GM12878 (cell line): ENCODE results near the gene ZNF672. TPM values are rescaled to one million over a fixed set of nuclear protein-coding genes. Genes with fewer than 3 reads are reported as not detected.
A peak's percentile ranks its signal among the peaks of the same experiment; 100 is the strongest.

Experiments
- ATAC-seq: fragments of 200-7000 bp; cut with Tn5 transposase; 3 replicates; pipeline ENCODE4 v1.9.1; 2020; ENCODE audit warnings: mild to moderate bottlenecking, moderate library complexity
- BruUV-seq: library from RNA; stranded (reverse); fragments of 400-500 nt; replicated peaks from 2 replicates; lab custom pipeline; 2021; lab: Mats Ljungman, UMichigan
- CTCF ChIA-PET: fragments of 300-600 bp; sonication (Branson Sonifier 250); formaldehyde crosslinking; extraction: SDS; loops from one replicate; lab custom pipeline; 2021; ENCODE audit warnings: inconsistent platforms; lab: Yijun Ruan, JAX
- POLR2A ChIA-PET: fragments of 350-600 bp; formaldehyde crosslinking; extraction: SDS; loops from one replicate; lab custom pipeline; 2021; ENCODE audit warnings: inconsistent platforms; lab: Charles Lee
- RAD21 ChIA-PET: fragments of 300-600 bp; sonication (Branson Sonifier 250); formaldehyde crosslinking; loops from one replicate; lab custom pipeline; 2023; ENCODE audit warnings: antibody characterized with exemption; ENCODE audit not compliant: unreplicated experiment; lab: Charles Lee
- SMC1A ChIA-PET: fragments of 300-600 bp; sonication (Branson Sonifier 250); formaldehyde crosslinking; loops from one replicate; lab custom pipeline; 2023; ENCODE audit not compliant: unreplicated experiment, uncharacterized antibody; lab: Charles Lee
- DNase-seq: peaks from one replicate; pipeline ENCODE4 v3.0.0-alpha.2; 2011; ENCODE audit warnings: low read depth, low spot score
- FAIRE-seq: peaks from 3 replicates; lab custom pipeline; 2011; peaks lifted over from hg19 to GRCh38; lab: Jason Lieb, UNC
- H2AFZ ChIP-seq: 2 replicates; pipeline ENCODE4 v1.6.0; 2011; ENCODE audit warnings: low read depth, low read length, control low read depth; ENCODE audit not compliant: control insufficient read depth
- H3K27ac ChIP-seq: 2 replicates; pipeline ENCODE4 v1.5.1; 2011; ENCODE audit warnings: control low read depth; ENCODE audit not compliant: control insufficient read depth, insufficient read depth
- H3K27me3 ChIP-seq, 2 experiments: replicated peaks in 1 of 2; 2 replicates each; pipeline versions ENCODE4 v1.6.0 to v1.6.1; 2011; ENCODE audit warnings: low read length in 1 of 2; ENCODE audit not compliant: control insufficient read depth in 2 of 2, insufficient read depth in 2 of 2
- H3K36me3 ChIP-seq, 2 experiments: 2 replicates each; pipeline ENCODE4 v1.5.1; 2011; ENCODE audit warnings: low read length in 1 of 2; ENCODE audit not compliant: control insufficient read depth in 2 of 2, insufficient read depth in 2 of 2
- H3K4me1 ChIP-seq: 2 replicates; pipeline ENCODE4 v1.6.1; 2011; ENCODE audit warnings: mild to moderate bottlenecking, low read length, moderate library complexity, mixed read lengths; ENCODE audit not compliant: control insufficient read depth, insufficient read depth
- H3K4me2 ChIP-seq: 2 replicates; pipeline ENCODE4 v1.6.0; 2011; ENCODE audit warnings: control low read depth; ENCODE audit not compliant: control insufficient read depth, insufficient read depth
- H3K4me3 ChIP-seq: fragments of 200-600 bp; sonication (generic); 2 replicates; pipeline ENCODE4 v1.5.1; 2016
- H3K79me2 ChIP-seq: 2 replicates; pipeline ENCODE4 v1.6.0; 2011; ENCODE audit warnings: low read length; ENCODE audit not compliant: control insufficient read depth, insufficient read depth
- H3K9ac ChIP-seq: 2 replicates; pipeline ENCODE4 v1.8.0; 2011; ENCODE audit warnings: low read length, control low read depth, mixed read lengths; ENCODE audit not compliant: control insufficient read depth, insufficient read depth
- H3K9me3 ChIP-seq: replicated peaks from 3 replicates; pipeline ENCODE4 v1.5.1; 2011; ENCODE audit warnings: mild to moderate bottlenecking, low read length; ENCODE audit not compliant: control insufficient read depth, insufficient read depth
- H4K20me1 ChIP-seq: 2 replicates; pipeline ENCODE4 v1.6.0; 2011; ENCODE audit not compliant: control insufficient read depth, insufficient read depth
- ASH2L ChIP-seq: fragments of 300-600, 200-600 bp; sonication (generic); IDR thresholded peaks from 2 replicates; pipeline ENCODE4 v1.6.1; 2017; ENCODE audit warnings: low read depth, mild to moderate bottlenecking, borderline replicate concordance
- BACH1 ChIP-seq: fragments of 450-650 bp; IDR thresholded peaks from 2 replicates; pipeline ENCODE4 v1.6.1; 2017; ENCODE audit warnings: mild to moderate bottlenecking, borderline replicate concordance
- BCL11A ChIP-seq: IDR thresholded peaks from 2 replicates; pipeline ENCODE4 v1.6.1; 2011; ENCODE audit warnings: low read depth, low read length
- CBFB ChIP-seq: IDR thresholded peaks from 2 replicates; pipeline ENCODE4 v1.6.1; 2016; ENCODE audit warnings: antibody characterized with exemption, low read depth
- ETV6 ChIP-seq, 2 experiments: fragments of 450-650 bp in 1 of 2; IDR thresholded peaks in 1 of 2; conservative IDR thresholded peaks in 1 of 2; 2 replicates each; pipeline ENCODE4 v1.6.1; 2014; ENCODE audit warnings: antibody characterized with exemption in 1 of 2, borderline replicate concordance in 1 of 2, low read depth in 1 of 2, mild to moderate bottlenecking in 1 of 2, moderate library complexity in 1 of 2
- MTA3 ChIP-seq: IDR thresholded peaks from 2 replicates; pipeline ENCODE4 v1.6.1; 2012; ENCODE audit warnings: low read length, inconsistent platforms, borderline replicate concordance
- PAX5 ChIP-seq: IDR thresholded peaks from 2 replicates; pipeline ENCODE4 v1.6.1; 2011; ENCODE audit warnings: low read depth, low read length, borderline replicate concordance
- PKNOX1 ChIP-seq: fragments of 450-650 bp; IDR thresholded peaks from 2 replicates; pipeline ENCODE4 v1.6.1; 2016; ENCODE audit warnings: mild to moderate bottlenecking
- POLR2A ChIP-seq: IDR thresholded peaks from 2 replicates; pipeline ENCODE4 v1.6.1; 2011; ENCODE audit warnings: low read depth, mild to moderate bottlenecking, low read length
- RB1 ChIP-seq: fragments of 450-650 bp; formaldehyde crosslinking; IDR thresholded peaks from 2 replicates; pipeline ENCODE4 v1.6.1; 2017; ENCODE audit warnings: mild to moderate bottlenecking, borderline replicate concordance
- RELA ChIP-seq: fragments of 450-650 bp; IDR thresholded peaks from 2 replicates; pipeline ENCODE4 v1.8.0; 2014; ENCODE audit warnings: borderline replicate concordance; ENCODE audit not compliant: partially characterized antibody
- SREBF1 ChIP-seq: IDR thresholded peaks from 2 replicates; pipeline ENCODE4 v1.6.1; 2012; ENCODE audit warnings: mild to moderate bottlenecking, low read length
- TCF3 ChIP-seq: IDR thresholded peaks from 2 replicates; pipeline ENCODE4 v1.6.1; 2012; ENCODE audit warnings: low read depth, mild to moderate bottlenecking, low read length, borderline replicate concordance; ENCODE audit not compliant: insufficient read depth
- WGBS: methylation state at CpG from one replicate; pipeline ENCODE4 v1.1.6; 2016; ENCODE audit warnings: low lambda C conversion rate; ENCODE audit not compliant: insufficient replicate concordance, insufficient coverage; ENCODE audit errors: missing lambda C conversion rate; 5-methylcytosine and 5-hydroxymethylcytosine counted together
- in situ Hi-C: fragments of 300-500 bp; cut with MboI; formaldehyde crosslinking; loops from 9 replicates; pipeline ENCODE4 v1.14.3; 2018; ENCODE audit warnings: mixed read lengths
- intact Hi-C: fragments of 100-400 bp; cut with micrococcal nuclease; formaldehyde crosslinking; loops from one replicate; pipeline ENCODE4 v1.14.2; 2022; ENCODE audit not compliant: unreplicated experiment
- polyA plus RNA-seq, 11 experiments: library from polyadenylated mRNA; depleted of rRNA in 4 of 11; unstranded in 6 of 11; stranded (reverse) in 5 of 11; fragments of >200 nt; fragmentation: Nextera tagmentation in 4 of 11; fragmentation: Illumina TruSeq in 1 of 11; extraction: Ambion mirVana in 4 of 11; extraction: Trizol in 1 of 11; gene quantifications; 1 replicate in 1 of 11; 2 replicates in 10 of 11; pipeline versions ENCODE4 v1.2.1 to v1.2.3, GENCODE V29; 2011 to 2016; ENCODE audit warnings: inconsistent platforms in 2 of 11, missing spikeins in 2 of 11, low read depth in 1 of 11
- total RNA-seq, 4 experiments: library from RNA; depleted of rRNA in 3 of 4; stranded (reverse); fragments of >200 nt in 3 of 4; fragmentation: Illumina TruSeq in 1 of 4; extraction: Trizol in 1 of 4; gene quantifications; 2 replicates each; pipeline versions ENCODE4 v1.2.1 to v1.2.3, GENCODE V29; 2013 to 2021
- TF ChIP-seq, protein P1 (sequence below): IDR thresholded peaks from 2 replicates; pipeline ENCODE4 v1.6.1; 2012; ENCODE audit warnings: improper control_type of control experiment, low read depth, low read length; ENCODE audit not compliant: insufficient replicate concordance
- TF ChIP-seq, protein P2 (sequence below): IDR thresholded peaks from 2 replicates; pipeline ENCODE4 v1.6.1; 2011; ENCODE audit warnings: low read depth, low read length, improper control_type of control experiment, borderline replicate concordance

Gene ZNF672
- total and polyA plus RNA-seq, 10 of the 15 experiments (the other 5 are each of a cell fraction or from before 2014, with no cell fraction given): 2.9 to 51.3 (median 39.8) TPM

GRCh38 chr1:248861616-248862015 is 23.6 kb downstream of the ZNF672 start (continued):
- TF ChIP-seq MTA3 (no peak), ETV6 (conservative IDR thresholded peaks at IDR 0.05 in 1 of 2, IDR thresholded peaks at IDR 0.05 in 1 of 2; ENCODE audit: borderline replicate concordance in 1 of 2, low read depth in 1 of 2) (no peak), POLR2A (no peak), ASH2L (no peak), PAX5 (no peak)
- TF ChIP-seq, protein P1, sequence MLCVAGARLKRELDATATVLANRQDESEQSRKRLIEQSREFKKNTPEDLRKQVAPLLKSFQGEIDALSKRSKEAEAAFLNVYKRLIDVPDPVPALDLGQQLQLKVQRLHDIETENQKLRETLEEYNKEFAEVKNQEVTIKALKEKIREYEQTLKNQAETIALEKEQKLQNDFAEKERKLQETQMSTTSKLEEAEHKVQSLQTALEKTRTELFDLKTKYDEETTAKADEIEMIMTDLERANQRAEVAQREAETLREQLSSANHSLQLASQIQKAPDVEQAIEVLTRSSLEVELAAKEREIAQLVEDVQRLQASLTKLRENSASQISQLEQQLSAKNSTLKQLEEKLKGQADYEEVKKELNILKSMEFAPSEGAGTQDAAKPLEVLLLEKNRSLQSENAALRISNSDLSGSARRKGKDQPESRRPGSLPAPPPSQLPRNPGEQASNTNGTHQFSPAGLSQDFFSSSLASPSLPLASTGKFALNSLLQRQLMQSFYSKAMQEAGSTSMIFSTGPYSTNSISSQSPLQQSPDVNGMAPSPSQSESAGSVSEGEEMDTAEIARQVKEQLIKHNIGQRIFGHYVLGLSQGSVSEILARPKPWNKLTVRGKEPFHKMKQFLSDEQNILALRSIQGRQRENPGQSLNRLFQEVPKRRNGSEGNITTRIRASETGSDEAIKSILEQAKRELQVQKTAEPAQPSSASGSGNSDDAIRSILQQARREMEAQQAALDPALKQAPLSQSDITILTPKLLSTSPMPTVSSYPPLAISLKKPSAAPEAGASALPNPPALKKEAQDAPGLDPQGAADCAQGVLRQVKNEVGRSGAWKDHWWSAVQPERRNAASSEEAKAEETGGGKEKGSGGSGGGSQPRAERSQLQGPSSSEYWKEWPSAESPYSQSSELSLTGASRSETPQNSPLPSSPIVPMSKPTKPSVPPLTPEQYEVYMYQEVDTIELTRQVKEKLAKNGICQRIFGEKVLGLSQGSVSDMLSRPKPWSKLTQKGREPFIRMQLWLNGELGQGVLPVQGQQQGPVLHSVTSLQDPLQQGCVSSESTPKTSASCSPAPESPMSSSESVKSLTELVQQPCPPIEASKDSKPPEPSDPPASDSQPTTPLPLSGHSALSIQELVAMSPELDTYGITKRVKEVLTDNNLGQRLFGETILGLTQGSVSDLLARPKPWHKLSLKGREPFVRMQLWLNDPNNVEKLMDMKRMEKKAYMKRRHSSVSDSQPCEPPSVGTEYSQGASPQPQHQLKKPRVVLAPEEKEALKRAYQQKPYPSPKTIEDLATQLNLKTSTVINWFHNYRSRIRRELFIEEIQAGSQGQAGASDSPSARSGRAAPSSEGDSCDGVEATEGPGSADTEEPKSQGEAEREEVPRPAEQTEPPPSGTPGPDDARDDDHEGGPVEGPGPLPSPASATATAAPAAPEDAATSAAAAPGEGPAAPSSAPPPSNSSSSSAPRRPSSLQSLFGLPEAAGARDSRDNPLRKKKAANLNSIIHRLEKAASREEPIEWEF: no peak

DNA sequence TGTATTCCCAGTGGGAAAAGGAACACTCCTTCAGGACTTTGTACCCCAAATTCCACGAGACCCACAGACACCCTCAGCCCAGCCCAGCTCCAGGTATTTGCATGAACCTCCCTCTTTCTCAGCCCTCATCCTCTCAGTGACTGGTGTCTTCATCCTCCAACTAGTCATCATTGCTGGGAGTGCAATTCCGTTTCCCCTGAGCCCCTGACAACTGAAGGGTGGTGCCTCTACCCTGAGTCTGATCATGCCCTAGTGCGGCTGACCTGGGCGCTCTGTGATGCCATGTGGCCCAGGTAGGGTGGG is 24.6 kb downstream of the ZNF672 start:
- ChIA-PET CTCF (interaction anchor here (0.6 to 6.9 kb wide), 8 partner anchors 19 to 440 kb away, joined by 3 to 52 read pairs (median 4); no protein-coding TSS in a partner anchor), SMC1A (interaction anchor here (1.1 to 3.0 kb wide), 5 partner anchors 11 to 36 kb away, joined by 3 to 19 read pairs (median 6); partner anchors contain the start of gene SH3BP5L), POLR2A (interaction anchor here (1.4 to 2.5 kb wide), 5 partner anchors 10 to 25 kb away, joined by 4 to 10 read pairs (median 7); partner anchors contain the start of gene ZNF672), RAD21 (interaction anchor here (2.8 kb wide), 1 partner anchor 11 kb away, joined by 11 read pairs; no protein-coding TSS in a partner anchor)
- BruUV-seq: no TSS peak
- ATAC-seq (peak; percentile 13), DNase-seq (no peak), FAIRE-seq (no peak)
- H3K79me2 ChIP-seq: peaks cover 8% of the 10 kb centered on the region
- in situ Hi-C loops (no loop called here), intact Hi-C loops (no loop called here)
- peak overlapping the region; percentile 98 for H2AFZ ChIP-seq
- 0% methylated on average over 4 of the region's 4 CpGs for WGBS
- peaks cover 11% of the 10 kb centered on the region for H3K4me1 ChIP-seq
- H3K4me2 ChIP-seq: peak overlapping the region; percentile 98
- H3K9ac ChIP-seq: peak overlapping the region; percentile 65
- no peaks in the 10 kb centered on the region for H3K9me3 ChIP-seq
- H3K4me3 ChIP-seq: peak overlapping the region; percentile 66
- no peaks in the 10 kb centered on the region for H4K20me1 ChIP-seq
- no peaks in the 10 kb centered on the region; a peak in 1 of 4 replicates for H3K36me3 ChIP-seq
- no peak overlapping the region for H3K27ac ChIP-seq
- H3K27me3 ChIP-seq: no peaks in the 10 kb centered on the region
- no peak for TF ChIP-seq RELA
- TF ChIP-seq, protein P2, sequence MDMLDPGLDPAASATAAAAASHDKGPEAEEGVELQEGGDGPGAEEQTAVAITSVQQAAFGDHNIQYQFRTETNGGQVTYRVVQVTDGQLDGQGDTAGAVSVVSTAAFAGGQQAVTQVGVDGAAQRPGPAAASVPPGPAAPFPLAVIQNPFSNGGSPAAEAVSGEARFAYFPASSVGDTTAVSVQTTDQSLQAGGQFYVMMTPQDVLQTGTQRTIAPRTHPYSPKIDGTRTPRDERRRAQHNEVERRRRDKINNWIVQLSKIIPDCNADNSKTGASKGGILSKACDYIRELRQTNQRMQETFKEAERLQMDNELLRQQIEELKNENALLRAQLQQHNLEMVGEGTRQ: no peak
- no peak for TF ChIP-seq BACH1
- no peak for TF ChIP-seq BCL11A
- no peak for TF ChIP-seq RB1
- TF ChIP-seq SREBF1: no peak
- TF ChIP-seq CBFB: no peak
- no peak for TF ChIP-seq TCF3
- no peak for TF ChIP-seq PKNOX1
